HG02610 (cell line): ENCODE data around the gene WBP1.
"Not testable (repeated sequence)": the region's sequence is repeated elsewhere in the genome, so short reads cannot be mapped to it uniquely, and the experiment has no call there.

Source experiments
- ATAC-seq: cut with Tn5 transposase; IDR thresholded peaks from one replicate; pipeline ENCODE4 v1.9.1; 2021; ENCODE audit warnings: mild to moderate bottlenecking, moderate library complexity; ENCODE audit not compliant: unreplicated experiment

WBP1 gene

DNA sequence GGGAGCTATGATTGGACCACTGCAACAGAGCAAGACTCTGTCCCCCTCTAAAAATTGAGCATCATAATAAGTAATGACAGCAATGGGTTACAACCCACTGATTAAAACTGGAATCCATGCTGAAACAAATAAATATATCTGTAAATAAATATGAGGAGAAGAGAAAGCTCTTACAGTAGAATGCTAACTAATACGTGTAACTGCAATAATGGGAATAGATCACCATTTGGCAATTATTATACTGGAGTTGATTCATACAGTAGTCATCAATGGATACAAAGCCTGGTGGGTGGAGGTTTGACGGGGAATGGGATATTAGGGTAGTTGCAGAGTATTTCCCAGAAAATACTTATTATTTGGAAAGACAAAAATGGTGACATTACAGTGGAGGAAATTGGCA, 9.5 kb upstream of the WBP1 start:
- ATAC-seq: no peak

DNA sequence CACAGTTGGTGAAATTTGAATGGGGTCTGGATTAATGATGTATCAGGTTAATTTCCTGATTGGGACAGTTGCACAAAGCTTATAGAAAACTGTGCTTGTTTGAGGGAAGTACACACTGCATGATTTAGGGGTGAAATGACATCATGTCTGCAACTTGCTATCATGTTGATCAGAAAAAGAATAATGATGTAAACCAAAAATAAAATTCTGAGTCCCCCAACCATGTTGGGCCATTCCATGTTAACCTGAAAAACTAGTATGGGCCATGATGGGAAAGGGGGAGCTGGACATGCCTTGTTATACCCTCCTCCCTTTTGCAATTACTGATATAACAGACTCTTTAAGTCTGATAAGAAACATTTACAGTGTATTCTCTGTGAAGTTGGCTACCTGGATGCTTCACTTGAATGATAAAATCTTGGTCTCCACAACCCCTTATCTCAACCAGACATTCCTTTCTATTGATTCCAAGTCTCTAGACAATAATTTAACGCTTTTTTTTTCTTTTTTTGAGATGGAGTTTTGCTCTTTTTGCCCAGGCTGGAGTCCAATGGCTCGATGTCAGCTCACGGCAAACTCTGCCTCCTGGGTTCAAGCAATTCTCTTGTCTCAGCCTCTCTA, 7.6 kb upstream of the WBP1 start:
- ATAC-seq: no peak

DNA sequence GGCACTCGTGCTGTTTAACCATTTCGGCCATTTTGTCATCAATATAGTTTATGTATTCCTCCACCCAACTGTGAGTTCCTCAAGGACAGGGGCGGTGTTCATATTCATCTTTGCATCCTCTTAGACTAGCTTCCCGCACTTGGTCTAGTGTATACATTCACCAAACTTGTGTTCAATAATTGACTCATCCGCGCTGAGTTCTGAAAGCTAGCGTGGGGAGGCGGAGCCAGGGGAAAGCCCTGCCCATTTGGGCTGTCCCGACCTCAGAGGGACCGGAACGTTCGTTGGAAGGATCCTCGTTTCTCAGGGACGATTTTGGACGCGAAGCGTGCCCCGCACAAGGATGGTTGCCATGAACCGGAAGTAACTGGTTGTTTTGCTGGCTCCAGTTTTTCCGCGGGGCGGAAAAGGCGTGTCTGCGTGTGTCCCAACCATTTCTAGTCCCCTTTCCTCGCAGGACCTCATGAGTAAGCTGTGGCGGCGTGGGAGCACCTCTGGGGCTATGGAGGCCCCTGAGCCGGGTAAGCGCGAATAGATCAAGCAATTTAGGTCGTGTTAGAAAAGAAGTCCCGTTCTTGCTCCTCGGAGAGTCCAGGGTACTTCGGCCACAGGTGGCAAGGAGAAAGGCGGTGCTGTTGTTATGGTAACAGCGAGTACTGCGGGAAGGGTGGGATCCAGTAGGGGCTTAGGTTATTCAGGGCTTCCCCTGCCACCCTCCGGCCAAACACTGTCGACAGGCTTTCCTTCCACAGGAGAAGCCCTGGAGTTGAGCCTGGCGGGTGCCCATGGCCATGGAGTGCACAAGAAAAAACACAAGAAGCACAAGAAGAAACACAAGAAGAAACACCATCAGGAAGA, 3.4 kb upstream of the WBP1 start, which contains the start of gene INO80B:
TSS of gene INO80B (plus strand) at position 434 of the 858 bp plus-strand sequence. CDS start at position 464, 30 bp downstream.
- ATAC-seq: peak; percentile 43

DNA sequence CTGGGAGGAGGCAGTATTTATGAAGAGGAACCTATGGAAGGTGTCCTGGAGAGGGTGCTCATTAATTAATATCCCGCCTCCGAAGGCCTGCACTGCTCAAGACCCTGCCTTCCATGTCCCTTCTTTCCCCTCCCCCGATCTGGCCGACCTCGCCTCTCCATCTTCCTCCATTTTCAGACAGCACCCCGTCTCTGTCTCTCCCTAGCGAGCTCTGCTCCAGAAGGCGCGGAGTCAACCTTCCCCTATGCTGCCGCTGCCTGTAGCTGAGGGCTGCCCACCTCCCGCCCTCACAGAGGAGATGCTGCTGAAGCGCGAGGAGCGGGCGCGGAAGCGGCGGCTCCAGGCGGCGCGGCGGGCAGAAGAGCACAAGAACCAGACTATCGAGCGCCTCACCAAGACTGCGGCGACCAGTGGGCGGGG, 1.1 kb upstream of the WBP1 start:
- no peak for ATAC-seq

- ATAC-seq: peak; percentile 17
Measured at GRCh38 chr2:74457549-74458131, 598 bp upstream of the WBP1 start.

DNA sequence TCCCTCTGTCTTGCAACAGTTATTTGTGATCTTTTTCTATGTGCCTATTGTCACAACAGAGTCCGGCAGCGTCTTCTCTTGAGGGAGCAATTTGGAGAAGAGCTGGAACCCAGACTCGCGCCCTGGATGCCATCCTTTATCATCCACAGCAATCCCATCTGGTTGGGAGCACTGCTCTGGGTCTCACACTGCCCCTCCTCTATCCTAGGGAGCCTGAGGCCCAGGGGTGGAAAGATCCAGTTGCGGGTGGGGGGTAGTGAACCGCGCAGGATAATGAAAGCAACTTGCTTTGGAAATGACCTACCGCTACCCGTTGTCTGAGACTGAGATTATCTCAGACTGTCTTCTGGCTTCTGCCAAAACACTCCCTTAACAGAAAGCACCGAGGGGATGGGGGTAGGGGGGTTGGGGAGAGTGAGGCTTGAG, 713 bp downstream of the WBP1 start:
- no peak for ATAC-seq

DNA sequence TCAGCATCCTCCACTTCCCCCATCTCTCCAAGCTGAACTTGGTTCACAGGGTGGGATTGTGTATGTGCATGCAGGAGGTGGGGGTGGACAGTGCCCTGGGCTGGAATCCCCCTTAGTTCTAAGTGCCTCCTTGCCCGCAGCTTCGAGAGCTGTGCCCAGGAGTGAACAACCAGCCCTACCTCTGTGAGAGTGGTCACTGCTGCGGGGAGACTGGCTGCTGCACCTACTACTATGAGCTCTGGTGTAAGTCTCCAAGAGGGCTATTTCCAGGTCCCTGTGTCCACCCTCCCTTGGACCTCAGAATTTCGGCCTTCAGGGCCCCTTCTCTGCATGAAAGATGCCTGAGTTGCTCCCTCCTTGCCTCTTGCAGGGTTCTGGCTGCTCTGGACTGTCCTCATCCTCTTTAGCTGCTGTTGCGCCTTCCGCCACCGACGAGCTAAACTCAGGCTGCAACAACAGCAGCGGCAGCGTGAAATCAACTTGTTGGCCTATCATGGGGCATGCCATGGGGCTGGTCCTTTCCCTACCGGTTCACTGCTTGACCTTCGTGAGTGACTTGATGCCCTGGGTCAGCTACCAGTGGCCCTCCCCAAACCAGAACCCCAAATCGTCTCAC, 1.4 kb downstream of the WBP1 start:
- not testable (repeated sequence) for ATAC-seq

GRCh38 chr2:74460187-74460586, 1.9 kb downstream of the WBP1 start:
- not testable (repeated sequence) for ATAC-seq

DNA sequence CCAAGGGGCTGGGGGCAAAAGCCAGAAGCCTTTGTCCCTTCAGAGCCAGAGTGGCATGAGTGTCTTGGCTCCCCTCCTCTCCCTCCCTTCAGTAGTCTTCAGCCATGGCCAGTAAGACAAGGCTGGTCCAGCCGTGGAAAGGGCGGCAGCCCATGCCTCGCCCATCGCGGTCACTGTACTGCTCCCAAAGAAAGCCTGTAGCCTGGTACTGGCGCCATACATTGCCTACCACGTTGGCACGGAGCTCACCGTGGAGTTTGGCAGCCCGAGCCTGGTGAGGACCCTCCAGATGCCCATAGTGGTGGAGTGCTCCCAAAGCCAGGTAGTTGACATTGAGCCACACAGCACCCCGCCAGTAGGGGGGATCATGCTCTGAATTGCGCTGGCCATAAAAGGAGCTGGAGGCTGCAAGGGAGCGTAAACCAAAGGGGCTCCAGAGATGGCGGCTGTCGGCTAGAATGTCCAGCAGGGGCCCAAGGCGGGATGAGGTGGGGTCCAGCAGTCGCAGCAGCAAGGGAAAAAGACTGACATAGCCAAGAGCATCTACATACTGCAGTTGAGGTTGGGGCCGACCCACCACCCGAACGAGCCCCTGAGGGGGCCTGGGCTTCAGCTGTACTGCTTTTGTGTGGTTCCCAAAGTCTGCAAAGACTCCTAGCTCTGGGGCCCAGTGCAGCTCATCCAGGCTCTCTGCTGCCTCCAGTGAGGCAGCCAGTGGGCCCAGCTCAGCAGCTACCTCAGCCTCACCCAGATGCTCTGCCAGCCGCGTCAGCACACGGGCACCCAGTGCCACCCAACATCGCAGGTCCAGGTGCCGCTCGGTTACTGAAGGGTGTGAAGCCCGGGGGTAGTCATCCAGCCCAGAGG, 3.2 kb downstream of the WBP1 start:
- ATAC-seq: no peak

- ATAC-seq: no peak
Measured at GRCh38 chr2:74462054-74462785, 4.0 kb downstream of the WBP1 start.

DNA sequence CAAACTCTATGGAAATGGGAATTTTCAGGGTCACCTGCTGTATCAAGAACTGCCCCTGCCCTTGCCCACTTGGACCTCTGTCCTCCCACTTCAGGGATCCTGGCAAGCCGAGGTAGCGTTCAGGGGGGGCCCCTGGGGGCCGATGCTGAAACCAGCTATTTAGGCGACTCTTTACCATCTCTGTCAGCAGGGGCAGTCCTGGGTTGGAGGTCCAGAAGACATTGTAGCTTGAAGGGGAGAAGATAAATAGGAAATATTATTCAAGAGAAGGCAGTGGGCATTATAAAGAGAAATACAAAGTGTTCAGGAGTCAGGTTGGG, 4.5 kb downstream of the WBP1 start:
- no peak for ATAC-seq

DNA sequence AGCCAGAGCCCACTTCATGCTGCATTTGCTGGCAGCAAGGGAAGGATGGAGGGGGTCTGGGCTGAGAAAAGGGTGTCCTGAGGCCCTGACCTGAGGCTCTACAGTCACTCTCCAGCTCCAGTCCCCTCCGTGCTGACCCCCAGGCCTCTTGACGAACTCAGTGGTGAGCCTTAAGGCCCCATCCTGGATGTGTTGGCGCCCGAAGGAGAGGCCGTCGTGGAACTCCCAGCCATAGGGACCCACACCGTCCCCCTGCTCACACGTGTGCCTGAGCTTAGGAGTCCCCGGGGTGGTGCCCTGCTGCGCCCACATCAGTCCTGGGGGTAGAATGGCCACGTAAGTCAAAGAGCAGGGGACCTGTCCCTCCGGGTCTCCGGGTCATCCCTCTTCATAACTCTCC, 6.2 kb downstream of the WBP1 start:
- no peak for ATAC-seq

- not testable (repeated sequence) for ATAC-seq
Measured at GRCh38 chr2:74470742-74471141, 12.5 kb downstream of the WBP1 start.

- no peak for ATAC-seq
Measured at GRCh38 chr2:74471332-74472065, 13.3 kb downstream of the WBP1 start.

- peak; percentile 92 for ATAC-seq
Measured at GRCh38 chr2:74472086-74472944, 14.1 kb downstream of the WBP1 start, which contains the start of gene MRPL53. MRPL53 (minus strand) TSS chr2:74472680; CDS start chr2:74472660, 20 bp downstream.

DNA sequence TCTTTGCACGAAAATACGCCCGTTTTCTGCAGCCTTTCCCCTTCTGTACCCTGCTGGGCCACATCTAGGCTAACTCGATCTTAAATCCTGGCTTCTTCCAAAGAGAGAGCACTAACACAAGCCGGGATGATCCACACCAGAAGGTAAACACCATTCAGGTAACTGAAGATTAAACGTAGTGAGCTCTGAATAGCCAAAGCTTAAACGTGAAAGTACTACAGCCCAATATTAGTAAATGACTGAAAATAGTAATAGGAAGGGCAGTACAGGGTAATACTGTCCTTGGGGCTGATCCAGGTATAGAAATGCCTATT, 14.7 kb downstream of the WBP1 start:
- ATAC-seq: no peak

- no peak for ATAC-seq
Measured at GRCh38 chr2:74474481-74474880, 16.2 kb downstream of the WBP1 start.

DNA sequence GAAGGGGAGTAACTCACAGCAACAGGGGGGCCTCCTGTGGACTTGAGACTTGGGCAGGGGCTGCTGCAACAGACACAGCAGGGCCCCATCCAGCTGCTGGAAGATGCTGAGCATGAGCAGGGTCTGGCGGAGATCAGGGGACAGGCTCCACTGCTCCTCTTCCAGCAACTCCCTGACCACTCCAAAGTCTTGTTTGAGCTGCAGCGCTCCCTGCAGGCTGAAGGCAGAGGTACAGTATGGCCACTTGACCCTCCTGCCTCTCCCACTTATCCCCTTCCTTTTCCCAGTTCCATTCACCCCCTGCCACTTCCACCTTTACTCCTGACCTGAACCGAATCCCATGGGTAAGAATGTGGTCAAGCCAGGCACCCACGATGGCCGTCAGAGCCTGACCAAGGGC, 16.7 kb downstream of the WBP1 start:
- ATAC-seq: no peak
